GM10248 (cell line): ENCODE results near the gene SCAI.

Source experiments
- CTCF ChIA-PET: fragments of 300-600 bp; sonication (Branson Sonifier 250); formaldehyde crosslinking; extraction: SDS; loops from one replicate; lab custom pipeline; 2021; ENCODE audit warnings: antibody characterized with exemption; lab: Yijun Ruan, JAX
- POLR2A ChIA-PET: fragments of 350-650 bp; sonication (Branson Sonifier 250); formaldehyde crosslinking; extraction: SDS; loops from one replicate; lab custom pipeline; 2020; ENCODE audit warnings: antibody characterized with exemption; lab: Yijun Ruan, JAX
- DNase-seq: peaks from one replicate; pipeline ENCODE4 v3.0.0; 2012; ENCODE audit errors: extremely low spot score
- CTCF ChIP-seq: IDR thresholded peaks from 2 replicates; pipeline ENCODE4 v1.5.1; 2012; ENCODE audit warnings: mild to moderate bottlenecking, low read depth; ENCODE audit errors: extremely low read depth, missing control alignments, control extremely low read depth

The SCAI gene

GRCh38 chr9:124899845-124900244, 243.5 kb downstream of the SCAI start:
- CTCF ChIA-PET, result interaction anchor here (1.1 to 2.8 kb wide), 5 partner anchors 8 to 125 kb away, joined by 3 to 6 read pairs (median 4); no protein-coding TSS in a partner anchor
- POLR2A ChIA-PET, result no interaction called here
- no peak for TF ChIP-seq CTCF

GRCh38 chr9:124897570-124898460, 245.5 kb downstream of the SCAI start:
- no peak for DNase-seq
- POLR2A ChIA-PET, result no interaction called here
- CTCF ChIA-PET, result interaction anchor here (1.3 kb wide), 2 partner anchors 45 to 126 kb away, joined by 4 to 5 read pairs; partner anchors contain the start of gene WDR38
- no peak for TF ChIP-seq CTCF

More at GRCh38 chr9:124899845-124900244, 243.5 kb downstream of the SCAI start:
- DNase-seq, result no peak

- ChIA-PET CTCF (interaction anchor here (0.7 to 2.7 kb wide), 14 partner anchors 11 to 278 kb away, joined by 3 to 31 read pairs (median 4); partner anchors contain the start of genes NR6A1 and WDR38), POLR2A (interaction anchor here (0.7 kb wide), 1 partner anchor 41 kb away, joined by 6 read pairs; no protein-coding TSS in a partner anchor)
- no peak for DNase-seq
- TF ChIP-seq CTCF, result peak; percentile 59
Measured at GRCh38 chr9:124894741-124895170, 248.6 kb downstream of the SCAI start.

- TF ChIP-seq CTCF, result no peak
- CTCF ChIA-PET, result interaction anchor here (0.6 to 2.7 kb wide), 22 partner anchors 10 to 277 kb away, joined by 3 to 31 read pairs (median 4); partner anchors contain the start of genes NR6A1, OLFML2A, SCAI and WDR38
- DNase-seq, result no peak
- POLR2A ChIA-PET, result interaction anchor here (0.7 kb wide), 1 partner anchor 40 kb away, joined by 6 read pairs; no protein-coding TSS in a partner anchor
Measured at GRCh38 chr9:124894035-124894740, 249.1 kb downstream of the SCAI start.
